HFFc6 (cell line): ENCODE measurements around the gene COA6. TPM values are rescaled to one million over a fixed set of nuclear protein-coding genes. Genes with fewer than 3 reads are reported as not detected.

Source experiments
- DNase-seq: peaks from one replicate; pipeline ENCODE4 v3.0.0-alpha.2; 2018
- H3K27ac Mint-ChIP-seq: 2 replicates; pipeline ENCODE4 v1.8.0; 2020; ENCODE audit warnings: mild to moderate bottlenecking, mixed read lengths
- H3K27me3 Mint-ChIP-seq: 2 replicates; pipeline ENCODE4 v1.8.0; 2021; ENCODE audit warnings: mild to moderate bottlenecking, moderate library complexity, mixed read lengths; ENCODE audit not compliant: insufficient read depth
- H3K36me3 Mint-ChIP-seq: 2 replicates; pipeline ENCODE4 v1.8.0; 2021; ENCODE audit warnings: low read depth, mixed read lengths
- H3K4me1 Mint-ChIP-seq: 2 replicates; pipeline ENCODE4 v1.8.0; 2020; ENCODE audit warnings: low read depth, mixed read lengths
- H3K4me3 Mint-ChIP-seq: 2 replicates; pipeline ENCODE4 v1.8.0; 2020; ENCODE audit warnings: mild to moderate bottlenecking, moderate library complexity, mixed read lengths
- H3K9me3 Mint-ChIP-seq: 2 replicates; pipeline ENCODE4 v1.8.0; 2020; ENCODE audit warnings: mild to moderate bottlenecking, mixed read lengths
- total RNA-seq, 6 experiments: library from RNA; stranded (reverse); fragmentation: NEBNext Ultra II Directional; extraction: Animal tissue kit (Norgen Biotek cat#: 25700); gene quantifications; 2 replicates in 1 of 6; 3 replicates in 5 of 6; pipeline ENCODE4 v1.2.3, GENCODE V29; 2021
- TF ChIP-seq, protein P1 (sequence below): fragments of 200-600 bp; sonication (generic); IDR thresholded peaks from 2 replicates; pipeline ENCODE4 v1.5.0; 2021; ENCODE audit warnings: antibody characterized with exemption, mild to moderate bottlenecking

COA6 gene
- total RNA-seq, 6 experiments from 2014 or later, result 23.2 to 33.5 (median 29.0) TPM

DNA sequence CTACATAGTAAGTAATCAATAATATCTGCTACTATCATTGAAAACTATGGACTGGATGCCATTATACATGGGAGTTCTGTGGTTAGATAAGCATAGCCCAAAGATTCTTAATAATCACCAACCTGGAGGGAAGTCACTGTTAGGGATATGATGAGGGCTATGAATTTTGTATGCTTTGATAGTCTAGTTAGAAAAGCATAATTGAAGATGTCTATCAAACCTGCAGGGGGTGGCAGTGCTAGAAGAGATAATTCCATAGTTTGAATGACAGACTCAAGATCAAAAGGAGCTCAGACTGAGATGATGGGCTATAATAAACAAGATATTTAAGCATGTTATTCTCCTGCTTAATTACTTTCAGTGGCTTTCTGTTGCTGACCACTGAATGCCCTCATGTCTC is 15.4 kb upstream of the COA6 start:
- Mint-ChIP-seq H3K4me1 (no peaks in the 10 kb centered on the region), H3K27me3 (peaks cover 16% of the 10 kb centered on the region), H3K4me3 (no peak overlapping the region), H3K27ac (no peak overlapping the region), H3K36me3 (no peaks in the 10 kb centered on the region), H3K9me3 (no peaks in the 10 kb centered on the region)
- TF ChIP-seq, protein P1, sequence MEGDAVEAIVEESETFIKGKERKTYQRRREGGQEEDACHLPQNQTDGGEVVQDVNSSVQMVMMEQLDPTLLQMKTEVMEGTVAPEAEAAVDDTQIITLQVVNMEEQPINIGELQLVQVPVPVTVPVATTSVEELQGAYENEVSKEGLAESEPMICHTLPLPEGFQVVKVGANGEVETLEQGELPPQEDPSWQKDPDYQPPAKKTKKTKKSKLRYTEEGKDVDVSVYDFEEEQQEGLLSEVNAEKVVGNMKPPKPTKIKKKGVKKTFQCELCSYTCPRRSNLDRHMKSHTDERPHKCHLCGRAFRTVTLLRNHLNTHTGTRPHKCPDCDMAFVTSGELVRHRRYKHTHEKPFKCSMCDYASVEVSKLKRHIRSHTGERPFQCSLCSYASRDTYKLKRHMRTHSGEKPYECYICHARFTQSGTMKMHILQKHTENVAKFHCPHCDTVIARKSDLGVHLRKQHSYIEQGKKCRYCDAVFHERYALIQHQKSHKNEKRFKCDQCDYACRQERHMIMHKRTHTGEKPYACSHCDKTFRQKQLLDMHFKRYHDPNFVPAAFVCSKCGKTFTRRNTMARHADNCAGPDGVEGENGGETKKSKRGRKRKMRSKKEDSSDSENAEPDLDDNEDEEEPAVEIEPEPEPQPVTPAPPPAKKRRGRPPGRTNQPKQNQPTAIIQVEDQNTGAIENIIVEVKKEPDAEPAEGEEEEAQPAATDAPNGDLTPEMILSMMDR, result no peak
- DNase-seq, result no peak

DNA sequence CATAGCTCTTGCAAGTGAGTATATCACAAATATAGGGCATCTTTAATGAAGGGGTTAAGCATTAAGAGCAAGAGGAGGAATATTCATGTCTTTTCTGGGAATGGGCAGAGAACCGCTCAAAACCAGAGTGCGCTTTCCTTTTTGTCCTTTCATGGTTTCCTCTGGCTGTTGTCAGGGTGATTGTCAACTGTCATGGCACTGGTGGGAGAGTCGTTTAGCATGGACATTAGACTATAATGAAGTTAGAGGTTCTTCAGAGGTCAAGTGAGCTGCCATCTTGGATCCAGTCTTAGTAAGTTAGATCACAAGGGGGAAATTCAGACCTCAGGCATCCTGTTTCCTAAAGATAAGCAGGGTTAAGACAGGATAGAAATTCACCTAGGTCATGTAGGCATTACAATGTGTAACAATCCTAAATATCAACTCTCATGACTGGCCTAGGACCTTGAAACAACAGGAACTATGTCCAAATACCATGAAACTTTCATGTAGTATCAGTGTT is 12.1 kb upstream of the COA6 start:
- TF ChIP-seq, protein P1, result no peak
- no peak for DNase-seq
- H3K4me1 Mint-ChIP-seq, result no peaks in the 10 kb centered on the region
- H3K9me3 Mint-ChIP-seq, result no peaks in the 10 kb centered on the region
- H3K27ac Mint-ChIP-seq, result no peak overlapping the region
- no peak overlapping the region for H3K4me3 Mint-ChIP-seq
- H3K36me3 Mint-ChIP-seq, result no peaks in the 10 kb centered on the region
- H3K27me3 Mint-ChIP-seq, result peaks cover 11% of the 10 kb centered on the region

DNA sequence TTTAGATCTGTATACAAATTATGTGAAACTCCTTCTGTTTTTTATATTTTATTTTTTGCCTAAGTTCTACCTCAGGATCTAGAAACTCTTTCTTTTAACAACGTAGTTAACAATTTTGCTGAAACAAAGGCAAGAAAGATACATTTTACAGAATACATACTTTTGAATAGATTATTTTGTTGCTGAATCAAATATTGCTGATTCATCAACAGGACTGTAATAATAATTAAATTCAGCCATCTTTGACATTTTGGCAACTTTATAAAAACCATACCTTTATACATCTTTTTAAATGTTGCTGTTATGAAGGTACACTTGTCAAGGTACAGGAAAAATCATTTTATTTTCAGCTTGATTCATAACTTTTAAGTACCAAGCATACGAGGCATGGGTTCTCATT is 10.7 kb upstream of the COA6 start:
- H3K4me1 Mint-ChIP-seq, result no peaks in the 10 kb centered on the region
- H3K9me3 Mint-ChIP-seq, result no peaks in the 10 kb centered on the region
- DNase-seq, result no peak
- TF ChIP-seq, protein P1, result no peak
- peaks cover 11% of the 10 kb centered on the region for H3K27me3 Mint-ChIP-seq
- H3K4me3 Mint-ChIP-seq, result no peak overlapping the region
- no peak overlapping the region for H3K27ac Mint-ChIP-seq
- no peaks in the 10 kb centered on the region for H3K36me3 Mint-ChIP-seq

DNA sequence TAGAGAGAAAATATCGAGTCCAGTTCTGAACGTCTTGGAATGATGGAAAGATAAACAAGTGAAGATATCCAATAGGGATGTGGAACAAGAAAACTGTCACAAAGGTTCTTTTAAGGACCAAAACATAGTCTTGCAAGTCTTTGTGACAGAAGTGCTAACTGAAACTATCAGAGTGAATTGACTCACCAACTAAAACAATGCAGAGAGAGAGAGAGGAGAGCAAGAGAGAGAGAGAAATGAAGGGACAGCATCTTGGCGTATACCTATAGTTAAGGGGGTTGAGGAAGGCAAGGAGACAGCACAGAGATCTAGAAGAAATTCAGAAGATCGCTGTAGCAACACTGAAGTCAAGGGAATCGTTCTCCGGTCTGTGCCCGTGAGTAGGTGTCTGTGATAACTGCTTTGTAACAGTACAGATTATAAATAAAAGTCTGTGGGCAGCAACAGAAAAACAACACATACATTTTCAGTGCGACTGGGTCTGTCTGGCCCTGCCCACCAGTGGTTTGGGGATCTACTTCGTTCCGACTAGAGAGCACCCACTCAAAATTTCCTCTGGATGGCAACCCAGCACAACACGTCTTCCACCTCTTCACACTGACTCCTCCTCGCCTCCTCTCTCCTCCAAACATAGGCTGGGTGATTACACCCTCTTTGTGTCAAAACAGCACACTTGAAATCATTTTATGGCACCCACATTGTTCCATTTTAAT is 4.8 kb upstream of the COA6 start:
- Mint-ChIP-seq H3K27ac (peak overlapping the region; percentile 11; the same call in 1 of the 2 replicates), H3K9me3 (no peaks in the 10 kb centered on the region), H3K4me3 (no peak overlapping the region), H3K4me1 (peaks cover 34% of the 10 kb centered on the region), H3K36me3 (0 out of 2 replicates have a peak, but pooled peaks cover 4% of the 10 kb centered on the region), H3K27me3 (no peaks in the 10 kb centered on the region; the same call in 1 of the 2 replicates)
- DNase-seq, result no peak
- TF ChIP-seq, protein P1, result no peak

DNA sequence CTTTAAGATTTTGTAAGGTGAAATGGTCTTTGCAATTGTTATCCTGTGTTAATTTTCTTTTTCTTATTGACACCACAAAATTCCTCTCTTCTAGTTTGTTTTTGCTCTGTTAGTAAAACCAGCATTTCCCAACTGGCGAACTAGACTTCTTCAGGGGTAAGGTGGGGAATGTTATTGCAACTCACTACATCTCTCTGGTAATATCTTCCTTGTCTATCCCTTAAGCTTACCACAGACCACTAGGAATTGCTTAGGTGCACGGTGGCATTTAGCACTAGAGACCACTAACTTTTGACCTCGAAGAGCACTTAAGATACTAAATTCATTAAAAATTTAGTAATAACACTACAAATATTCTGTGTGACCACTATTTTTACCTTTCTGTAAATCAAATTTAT is 4.2 kb upstream of the COA6 start:
- no peak overlapping the region for H3K4me3 Mint-ChIP-seq
- H3K9me3 Mint-ChIP-seq, result no peaks in the 10 kb centered on the region
- H3K27me3 Mint-ChIP-seq, result no peaks in the 10 kb centered on the region; the same call in 1 of the 2 replicates
- DNase-seq, result no peak
- TF ChIP-seq, protein P1, result no peak
- peaks cover 35% of the 10 kb centered on the region for H3K4me1 Mint-ChIP-seq
- H3K27ac Mint-ChIP-seq, result peak overlapping the region; percentile 11; the same call in 1 of the 2 replicates
- H3K36me3 Mint-ChIP-seq, result 0 out of 2 replicates have a peak, but pooled peaks cover 4% of the 10 kb centered on the region
